H1 (cell line): ENCODE data around the gene ZCWPW2.

Source experiments
- ATF3 ChIP-seq: IDR thresholded peaks from 2 replicates; pipeline ENCODE4 v1.6.1; 2011; ENCODE audit warnings: low read depth, mild to moderate bottlenecking, low read length; ENCODE audit not compliant: insufficient read depth
- GABPA ChIP-seq: IDR thresholded peaks from 2 replicates; pipeline ENCODE4 v1.6.1; 2011; ENCODE audit warnings: mild to moderate bottlenecking, low read length, moderate library complexity, borderline replicate concordance; ENCODE audit not compliant: insufficient read depth
- POLR2A ChIP-seq, 2 experiments: IDR thresholded peaks; 1 replicate in 1 of 2; 2 replicates in 1 of 2; pipeline ENCODE4 v1.6.1; 2011; ENCODE audit warnings: low read depth in 2 of 2, low read length in 2 of 2, mild to moderate bottlenecking in 2 of 2; ENCODE audit errors: control extremely low read depth in 1 of 2
- POLR2AphosphoS5 ChIP-seq: IDR thresholded peaks from 2 replicates; pipeline ENCODE4 v1.6.1; 2011; ENCODE audit warnings: low read depth, low read length
- TF ChIP-seq, protein P1 (sequence below), 3 experiments: IDR thresholded peaks; 1 replicate in 2 of 3; 2 replicates in 1 of 3; pipeline versions ENCODE4 v1.5.1 to v1.6.1; 2011; ENCODE audit warnings: low read length in 3 of 3, mild to moderate bottlenecking in 3 of 3, inconsistent platforms in 2 of 3, low read depth in 1 of 3, moderate library complexity in 1 of 3; ENCODE audit not compliant: insufficient read depth in 1 of 3; ENCODE audit errors: control extremely low read depth in 1 of 3

GRCh38 chr3:28504976-28505375 lies 156.5 kb downstream of the ZCWPW2 start:
- TF ChIP-seq, protein P1, sequence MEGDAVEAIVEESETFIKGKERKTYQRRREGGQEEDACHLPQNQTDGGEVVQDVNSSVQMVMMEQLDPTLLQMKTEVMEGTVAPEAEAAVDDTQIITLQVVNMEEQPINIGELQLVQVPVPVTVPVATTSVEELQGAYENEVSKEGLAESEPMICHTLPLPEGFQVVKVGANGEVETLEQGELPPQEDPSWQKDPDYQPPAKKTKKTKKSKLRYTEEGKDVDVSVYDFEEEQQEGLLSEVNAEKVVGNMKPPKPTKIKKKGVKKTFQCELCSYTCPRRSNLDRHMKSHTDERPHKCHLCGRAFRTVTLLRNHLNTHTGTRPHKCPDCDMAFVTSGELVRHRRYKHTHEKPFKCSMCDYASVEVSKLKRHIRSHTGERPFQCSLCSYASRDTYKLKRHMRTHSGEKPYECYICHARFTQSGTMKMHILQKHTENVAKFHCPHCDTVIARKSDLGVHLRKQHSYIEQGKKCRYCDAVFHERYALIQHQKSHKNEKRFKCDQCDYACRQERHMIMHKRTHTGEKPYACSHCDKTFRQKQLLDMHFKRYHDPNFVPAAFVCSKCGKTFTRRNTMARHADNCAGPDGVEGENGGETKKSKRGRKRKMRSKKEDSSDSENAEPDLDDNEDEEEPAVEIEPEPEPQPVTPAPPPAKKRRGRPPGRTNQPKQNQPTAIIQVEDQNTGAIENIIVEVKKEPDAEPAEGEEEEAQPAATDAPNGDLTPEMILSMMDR (IDR thresholded peaks at IDR 0.05; ENCODE audit: control extremely low read depth in 1 of 3, insufficient read depth in 1 of 3, low read depth in 1 of 3, low read length in 3 of 3): no peak
- TF ChIP-seq POLR2A (IDR thresholded peaks at IDR 0.05; ENCODE audit: control extremely low read depth in 1 of 2, low read depth in 2 of 2, low read length in 2 of 2): no peak
- no peak for TF ChIP-seq POLR2AphosphoS5
- no peak for TF ChIP-seq GABPA
- TF ChIP-seq ATF3: no peak
